ENCODE measurements around the gene ST6GALNAC6. TPM values are rescaled to one million over a fixed set of nuclear protein-coding genes. Genes with fewer than 3 reads are reported as not detected.

ST6GALNAC6 gene
- total RNA-seq, 1 experiment from 2014 or later = 47.3 TPM

GRCh38 chr9:127923771-127924170 is 24.4 kb upstream of the ST6GALNAC6 start:
- Histone ChIP-seq H3K9me3 (no peaks in the 10 kb centered on the region), H3K36me3 (no peaks in the 10 kb centered on the region), H3K4me3 (no peak overlapping the region), H3K27me3 (no peaks in the 10 kb centered on the region)
- DNase-seq = peak; percentile 95

- Histone ChIP-seq H3K36me3 (no peaks in the 10 kb centered on the region), H3K27me3 (no peaks in the 10 kb centered on the region), H3K4me3 (no peak overlapping the region), H3K9me3 (no peaks in the 10 kb centered on the region)
- DNase-seq = no peak
Observed at GRCh38 chr9:127923046-127923445, 23.6 kb upstream of the ST6GALNAC6 start.

- Histone ChIP-seq H3K36me3 (no peaks in the 10 kb centered on the region), H3K9me3 (no peaks in the 10 kb centered on the region), H3K27me3 (no peaks in the 10 kb centered on the region), H3K4me3 (no peak overlapping the region)
- peak; percentile 54 for DNase-seq
Observed at GRCh38 chr9:127921557-127922120, 22.2 kb upstream of the ST6GALNAC6 start.

GRCh38 chr9:127920794-127921193 is 21.4 kb upstream of the ST6GALNAC6 start:
- Histone ChIP-seq H3K36me3 (no peaks in the 10 kb centered on the region), H3K4me3 (no peak overlapping the region), H3K9me3 (no peaks in the 10 kb centered on the region), H3K27me3 (no peaks in the 10 kb centered on the region)
- no peak for DNase-seq

- no peaks in the 10 kb centered on the region for H3K9me3 ChIP-seq
- H3K27me3 ChIP-seq = no peaks in the 10 kb centered on the region
- peak; percentile 99 for DNase-seq
- no peak overlapping the region for H3K4me3 ChIP-seq
- no peaks in the 10 kb centered on the region for H3K36me3 ChIP-seq
Observed at GRCh38 chr9:127919253-127919815, 19.9 kb upstream of the ST6GALNAC6 start.

GRCh38 chr9:127918183-127919107 is 19.0 kb upstream of the ST6GALNAC6 start:
- Histone ChIP-seq H3K4me3 (no peak overlapping the region), H3K36me3 (0 out of 2 replicates have a peak, but pooled peaks cover 3% of the 10 kb centered on the region), H3K27me3 (no peaks in the 10 kb centered on the region), H3K9me3 (no peaks in the 10 kb centered on the region)
- DNase-seq = peak; percentile 77

GRCh38 chr9:127917603-127918002 is 18.2 kb upstream of the ST6GALNAC6 start:
- Histone ChIP-seq H3K27me3 (no peaks in the 10 kb centered on the region), H3K36me3 (peaks cover 7% of the 10 kb centered on the region; the same call in 1 of the 2 replicates), H3K4me3 (no peak overlapping the region), H3K9me3 (no peaks in the 10 kb centered on the region)
- DNase-seq = no peak

- Histone ChIP-seq H3K36me3 (peaks cover 7% of the 10 kb centered on the region), H3K27me3 (no peaks in the 10 kb centered on the region), H3K4me3 (peak within 1 kb of the TSS; percentile 75), H3K9me3 (no peaks in the 10 kb centered on the region)
- peak; percentile 89 for DNase-seq
Observed at GRCh38 chr9:127916720-127917581, 17.5 kb upstream of the ST6GALNAC6 start, which contains the start of gene ST6GALNAC4. Gene ST6GALNAC4 (minus strand): TSS chr9:127917041. CDS start chr9:127916419, 622 bp downstream.

GRCh38 chr9:127915801-127916719 is 16.7 kb upstream of the ST6GALNAC6 start:
- Histone ChIP-seq H3K27me3 (no peaks in the 10 kb centered on the region), H3K36me3 (peaks cover 7% of the 10 kb centered on the region), H3K4me3 (peak overlapping the region; percentile 75), H3K9me3 (no peaks in the 10 kb centered on the region)
- no peak for DNase-seq

GRCh38 chr9:127915325-127915752 is 15.9 kb upstream of the ST6GALNAC6 start:
- Histone ChIP-seq H3K36me3 (peaks cover 10% of the 10 kb centered on the region), H3K9me3 (no peaks in the 10 kb centered on the region), H3K27me3 (no peaks in the 10 kb centered on the region), H3K4me3 (no peak overlapping the region)
- DNase-seq = peak; percentile 33

GRCh38 chr9:127913682-127914081 is 14.3 kb upstream of the ST6GALNAC6 start:
- Histone ChIP-seq H3K9me3 (no peaks in the 10 kb centered on the region), H3K27me3 (no peaks in the 10 kb centered on the region)

GRCh38 chr9:127912882-127913281 is 13.5 kb upstream of the ST6GALNAC6 start:
- Histone ChIP-seq H3K9me3 (no peaks in the 10 kb centered on the region), H3K27me3 (no peaks in the 10 kb centered on the region), H3K4me3 (no peak overlapping the region), H3K36me3 (peaks cover 13% of the 10 kb centered on the region)
- DNase-seq = no peak

More at GRCh38 chr9:127913682-127914081, 14.3 kb upstream of the ST6GALNAC6 start:
- Histone ChIP-seq H3K4me3 (no peak overlapping the region), H3K36me3 (peaks cover 13% of the 10 kb centered on the region)
- DNase-seq = no peak

GRCh38 chr9:127912296-127912695 is 12.9 kb upstream of the ST6GALNAC6 start:
- no peak overlapping the region for H3K4me3 ChIP-seq
- H3K9me3 ChIP-seq = no peaks in the 10 kb centered on the region
- peaks cover 13% of the 10 kb centered on the region for H3K36me3 ChIP-seq
- no peaks in the 10 kb centered on the region for H3K27me3 ChIP-seq
- DNase-seq = no peak

- Histone ChIP-seq H3K9me3 (no peaks in the 10 kb centered on the region), H3K27me3 (no peaks in the 10 kb centered on the region), H3K36me3 (peaks cover 13% of the 10 kb centered on the region), H3K4me3 (no peak overlapping the region)
- DNase-seq = peak; percentile 36
Observed at GRCh38 chr9:127910613-127911205, 11.3 kb upstream of the ST6GALNAC6 start.

GRCh38 chr9:127909839-127910273 is 10.5 kb upstream of the ST6GALNAC6 start:
- Histone ChIP-seq H3K4me3 (no peak overlapping the region), H3K9me3 (no peaks in the 10 kb centered on the region), H3K36me3 (peaks cover 13% of the 10 kb centered on the region), H3K27me3 (no peaks in the 10 kb centered on the region)
- no peak for DNase-seq
